Trophoblast cell (in vitro differentiated cells and primary cell): ENCODE measurements around the gene DUSP9.

Experiments
- DNase-seq, 2 donors: peaks; one replicate each; pipeline ENCODE4 v3.0.0-alpha.2; 2016
- H2AFZ ChIP-seq: 2 replicates; pipeline ENCODE4 v1.6.1; 2013; ENCODE audit warnings: low read length, moderate library complexity, mild to moderate bottlenecking; ENCODE audit not compliant: insufficient read depth, poor library complexity
- H2AK5ac ChIP-seq: 2 replicates; pipeline ENCODE4 v1.6.1; 2013; ENCODE audit warnings: mild to moderate bottlenecking, low read length
- H2BK120ac ChIP-seq: 2 replicates; pipeline ENCODE4 v1.6.1; 2013; ENCODE audit warnings: low read length, mild to moderate bottlenecking, moderate library complexity; ENCODE audit not compliant: insufficient read depth, poor library complexity
- H2BK12ac ChIP-seq: 2 replicates; pipeline ENCODE4 v1.6.1; 2013; ENCODE audit warnings: mild to moderate bottlenecking, low read length, moderate library complexity
- H2BK5ac ChIP-seq: 2 replicates; pipeline ENCODE4 v1.6.1; 2013; ENCODE audit warnings: low read length, low read depth, moderate library complexity, mild to moderate bottlenecking; ENCODE audit not compliant: poor library complexity
- H3K14ac ChIP-seq: 2 replicates; pipeline ENCODE4 v1.6.1; 2013; ENCODE audit warnings: mild to moderate bottlenecking, low read length
- H3K18ac ChIP-seq: 2 replicates; pipeline ENCODE4 v1.6.1; 2013; ENCODE audit warnings: mild to moderate bottlenecking, low read length
- H3K23ac ChIP-seq: 2 replicates; pipeline ENCODE4 v1.6.1; 2013; ENCODE audit warnings: low read length
- H3K27ac ChIP-seq: 2 replicates; pipeline ENCODE4 v1.5.1; 2013; ENCODE audit warnings: low read depth, mild to moderate bottlenecking, inconsistent platforms, low read length, moderate library complexity
- H3K27me3 ChIP-seq: 2 replicates; pipeline ENCODE4 v1.6.1; 2013; ENCODE audit warnings: inconsistent platforms, mild to moderate bottlenecking, low read length, moderate library complexity; ENCODE audit not compliant: insufficient read depth
- H3K36me3 ChIP-seq, 2 experiments: 1 replicate in 1 of 2; 2 replicates in 1 of 2; pipeline ENCODE4 v1.6.1; 2013; ENCODE audit warnings: low read length in 2 of 2, mild to moderate bottlenecking in 2 of 2, moderate library complexity in 1 of 2; ENCODE audit not compliant: insufficient read depth in 2 of 2, control insufficient read depth in 1 of 2
- H3K4ac ChIP-seq: 2 replicates; pipeline ENCODE4 v1.6.1; 2013; ENCODE audit warnings: low read depth, mild to moderate bottlenecking, low read length, moderate library complexity
- H3K4me1 ChIP-seq, 2 experiments: 1 replicate in 1 of 2; 2 replicates in 1 of 2; pipeline ENCODE4 v1.6.1; 2013; ENCODE audit warnings: low read length in 2 of 2, mild to moderate bottlenecking in 2 of 2, moderate library complexity in 1 of 2; ENCODE audit not compliant: insufficient read depth in 2 of 2, control insufficient read depth in 1 of 2
- H3K4me2 ChIP-seq: 2 replicates; pipeline ENCODE4 v1.6.1; 2013; ENCODE audit warnings: inconsistent platforms, mild to moderate bottlenecking, low read length, moderate library complexity
- H3K4me3 ChIP-seq: 2 replicates; pipeline ENCODE4 v1.5.1; 2013; ENCODE audit warnings: mild to moderate bottlenecking, low read depth, low read length, inconsistent platforms
- H3K79me1 ChIP-seq: one replicate; pipeline ENCODE4 v1.6.1; 2013; ENCODE audit warnings: low read length
- H3K79me2 ChIP-seq: 2 replicates; pipeline ENCODE4 v1.6.1; 2013; ENCODE audit warnings: low read length, mild to moderate bottlenecking; ENCODE audit not compliant: control insufficient read depth, insufficient read depth, poor library complexity
- H3K9ac ChIP-seq: 2 replicates; pipeline ENCODE4 v1.6.1; 2013; ENCODE audit warnings: mild to moderate bottlenecking, low read length
- H3K9me3 ChIP-seq: 2 replicates; pipeline ENCODE4 v1.6.1; 2013; ENCODE audit warnings: low read depth, mild to moderate bottlenecking, control low read depth, inconsistent platforms, low read length; ENCODE audit not compliant: insufficient read depth
- H4K12ac ChIP-seq: 2 replicates; pipeline ENCODE4 v1.6.1; 2013; ENCODE audit warnings: low read depth, mild to moderate bottlenecking, low read length, moderate library complexity
- H4K8ac ChIP-seq: 2 replicates; pipeline ENCODE4 v1.6.1; 2013; ENCODE audit warnings: low read depth, mild to moderate bottlenecking, low read length, moderate library complexity
- H4K91ac ChIP-seq: one replicate; pipeline ENCODE4 v1.6.1; 2013; ENCODE audit warnings: low read depth, mild to moderate bottlenecking, low read length, moderate library complexity
- WGBS: extraction: QIAGEN DNeasy Blood & Tissue Kit; methylation state at CpG from one replicate; pipeline ENCODE4 v1.1.7; 2013; ENCODE audit warnings: missing lambda C conversion rate; ENCODE audit not compliant: insufficient read length, insufficient coverage; ENCODE audit errors: extremely low coverage; 5-methylcytosine and 5-hydroxymethylcytosine counted together

Gene DUSP9

GRCh38 chrX:153641627-153642026 is 5.4 kb upstream of the DUSP9 start:
- no peak overlapping the region for H3K4ac ChIP-seq
- no peak overlapping the region for H2BK5ac ChIP-seq
- H3K79me2 ChIP-seq, result no peaks in the 10 kb centered on the region
- no peak overlapping the region for H3K9ac ChIP-seq
- H3K4me1 ChIP-seq, result peaks cover 3% of the 10 kb centered on the region in 2 experiments
- no peak overlapping the region for H3K4me3 ChIP-seq
- H2BK120ac ChIP-seq, result no peak overlapping the region
- H2BK12ac ChIP-seq, result no peak overlapping the region
- H4K91ac ChIP-seq, result no peak overlapping the region
- no peak overlapping the region for H3K23ac ChIP-seq
- WGBS, result no CpG with 5 or more reads among the region's 8 CpGs
- no peak overlapping the region for H3K4me2 ChIP-seq
- H3K79me1 ChIP-seq, result no peaks in the 10 kb centered on the region
- no peak overlapping the region for H4K12ac ChIP-seq
- no peak for DNase-seq
- H3K27ac ChIP-seq, result no peak overlapping the region
- H3K9me3 ChIP-seq, result no peaks in the 10 kb centered on the region
- H3K18ac ChIP-seq, result no peak overlapping the region
- H2AFZ ChIP-seq, result no peak overlapping the region
- peaks cover 48% of the 10 kb centered on the region for H3K27me3 ChIP-seq
- no peak overlapping the region for H4K8ac ChIP-seq
- no peak overlapping the region for H3K14ac ChIP-seq
- no peaks in the 10 kb centered on the region for H3K36me3 ChIP-seq
- no peak overlapping the region for H2AK5ac ChIP-seq

GRCh38 chrX:153642051-153642654 is 4.8 kb upstream of the DUSP9 start:
- no peak overlapping the region for H2BK12ac ChIP-seq
- H3K79me1 ChIP-seq, result no peaks in the 10 kb centered on the region
- no peak overlapping the region for H3K4ac ChIP-seq
- no peak overlapping the region for H3K23ac ChIP-seq
- H4K12ac ChIP-seq, result no peak overlapping the region
- H3K79me2 ChIP-seq, result no peaks in the 10 kb centered on the region
- no peaks in the 10 kb centered on the region for H3K36me3 ChIP-seq
- H2AFZ ChIP-seq, result no peak overlapping the region
- H2BK5ac ChIP-seq, result no peak overlapping the region
- H3K9me3 ChIP-seq, result no peaks in the 10 kb centered on the region
- no peak overlapping the region for H3K18ac ChIP-seq
- DNase-seq, result no peak
- no peak overlapping the region for H3K14ac ChIP-seq
- WGBS, result no CpG with 5 or more reads among the region's 62 CpGs
- H3K27me3 ChIP-seq, result peaks cover 50% of the 10 kb centered on the region
- H3K27ac ChIP-seq, result no peak overlapping the region
- no peak overlapping the region for H3K9ac ChIP-seq
- no peak overlapping the region for H4K91ac ChIP-seq
- no peak overlapping the region for H2AK5ac ChIP-seq
- H3K4me3 ChIP-seq, result no peak overlapping the region
- H3K4me2 ChIP-seq, result no peak overlapping the region
- no peak overlapping the region for H4K8ac ChIP-seq
- peaks cover 3 to 6% of the 10 kb centered on the region in 2 experiments for H3K4me1 ChIP-seq
- no peak overlapping the region for H2BK120ac ChIP-seq

- no peak overlapping the region for H4K8ac ChIP-seq
- H3K79me1 ChIP-seq, result no peaks in the 10 kb centered on the region
- no peak overlapping the region for H2BK5ac ChIP-seq
- H2AFZ ChIP-seq, result no peak overlapping the region
- no peak overlapping the region for H3K4ac ChIP-seq
- H3K79me2 ChIP-seq, result no peaks in the 10 kb centered on the region
- no peak overlapping the region for H3K4me2 ChIP-seq
- H4K12ac ChIP-seq, result no peak overlapping the region
- H3K27ac ChIP-seq, result no peak overlapping the region
- DNase-seq, result no peak
- H4K91ac ChIP-seq, result no peak overlapping the region
- H3K9ac ChIP-seq, result no peak overlapping the region
- no peak overlapping the region for H2BK120ac ChIP-seq
- WGBS, result no CpG with 5 or more reads among the region's 48 CpGs
- H3K36me3 ChIP-seq, result no peaks in the 10 kb centered on the region
- H2AK5ac ChIP-seq, result no peak overlapping the region
- no peak overlapping the region for H3K23ac ChIP-seq
- no peak overlapping the region for H3K4me3 ChIP-seq
- H3K9me3 ChIP-seq, result no peaks in the 10 kb centered on the region
- H3K27me3 ChIP-seq, result peaks cover 57% of the 10 kb centered on the region
- H2BK12ac ChIP-seq, result no peak overlapping the region
- no peak overlapping the region for H3K18ac ChIP-seq
- peaks cover 7% of the 10 kb centered on the region in 2 experiments for H3K4me1 ChIP-seq
- H3K14ac ChIP-seq, result no peak overlapping the region
Observed at GRCh38 chrX:153642655-153643430, 4.2 kb upstream of the DUSP9 start.

- H3K23ac ChIP-seq, result no peak overlapping the region
- no peaks in the 10 kb centered on the region for H3K79me2 ChIP-seq
- H2AK5ac ChIP-seq, result no peak overlapping the region
- H3K9ac ChIP-seq, result no peak overlapping the region
- H4K8ac ChIP-seq, result no peak overlapping the region
- H3K14ac ChIP-seq, result no peak overlapping the region
- H3K9me3 ChIP-seq, result peaks cover 2% of the 10 kb centered on the region
- H4K12ac ChIP-seq, result no peak overlapping the region
- no CpG with 5 or more reads among the region's 84 CpGs for WGBS
- H3K79me1 ChIP-seq, result no peaks in the 10 kb centered on the region
- no peak overlapping the region for H3K18ac ChIP-seq
- no peak overlapping the region for H3K4me3 ChIP-seq
- no peak overlapping the region for H2AFZ ChIP-seq
- no peak overlapping the region for H2BK5ac ChIP-seq
- H4K91ac ChIP-seq, result no peak overlapping the region
- H2BK120ac ChIP-seq, result no peak overlapping the region
- peaks cover 7% of the 10 kb centered on the region in 2 experiments for H3K4me1 ChIP-seq
- no peak overlapping the region for H2BK12ac ChIP-seq
- H3K27me3 ChIP-seq, result peaks cover 60% of the 10 kb centered on the region
- H3K27ac ChIP-seq, result no peak overlapping the region
- H3K4me2 ChIP-seq, result peak overlapping the region; percentile 58
- peak in 1 of 2 donors; percentile 20 for DNase-seq
- H3K36me3 ChIP-seq, result no peaks in the 10 kb centered on the region
- H3K4ac ChIP-seq, result no peak overlapping the region
Observed at GRCh38 chrX:153643431-153644351, 3.3 kb upstream of the DUSP9 start.
